ENCODE measurements around the gene CERS4.
"Not testable (repeated sequence)": the region's sequence is repeated elsewhere in the genome, so short reads cannot be mapped to it uniquely, and the experiment has no call there.

The CERS4 gene

DNA sequence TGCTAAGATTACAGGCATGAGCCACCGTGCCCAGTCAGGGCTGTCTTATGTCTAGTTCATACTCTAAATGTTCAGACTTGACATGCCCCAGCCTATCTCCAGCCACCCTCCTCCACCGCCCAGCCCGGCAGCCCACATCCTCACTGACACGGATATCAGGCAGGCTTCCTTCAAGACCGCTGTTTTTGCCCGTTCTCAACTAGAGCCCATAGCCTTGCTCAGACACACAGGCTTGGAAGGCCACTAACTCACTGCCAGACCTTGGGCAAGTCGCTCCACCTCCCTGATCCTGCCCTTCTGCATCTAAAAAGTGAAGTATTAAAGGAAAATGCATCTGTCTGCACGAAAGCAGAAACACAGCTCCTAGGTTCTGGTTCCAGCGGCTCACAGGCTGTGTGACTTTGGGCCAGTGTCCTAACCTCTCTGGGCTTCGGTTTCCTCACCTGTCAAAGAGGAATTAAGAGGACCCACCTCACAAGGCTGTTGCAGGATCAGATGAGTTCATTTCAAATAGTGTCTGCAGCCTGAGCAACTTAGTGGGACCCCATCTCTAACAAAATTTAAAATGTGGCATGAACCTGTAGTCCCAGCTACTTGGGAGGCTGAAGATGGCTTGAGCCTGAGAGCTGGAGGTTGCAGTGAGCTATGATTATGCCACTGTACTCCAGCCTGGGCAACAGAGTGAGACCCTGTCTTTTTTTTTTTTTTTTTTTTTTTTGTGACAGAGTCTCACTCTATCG is 14.5 kb upstream of the CERS4 start:
- no peak overlapping the region for H3K27ac ChIP-seq
- intact Hi-C loops (cut with DNase I; ENCODE audit: low total_unique reads) = no loop called here
- H3K27me3 ChIP-seq = peaks cover 0 to 23% of the 10 kb centered on the region in 2 donors
- no peak for TF ChIP-seq CTCF (IDR thresholded peaks at IDR 0.05)
- H3K4me1 ChIP-seq = peaks cover 0 to 4% (median 0%) of the 10 kb centered on the region in 4 donors
- no peaks in the 10 kb centered on the region for H3K36me3 ChIP-seq
- no peaks in the 10 kb centered on the region for H3K9me3 ChIP-seq
- DNase-seq = no peak
- no peak overlapping the region for H3K4me3 ChIP-seq

DNA sequence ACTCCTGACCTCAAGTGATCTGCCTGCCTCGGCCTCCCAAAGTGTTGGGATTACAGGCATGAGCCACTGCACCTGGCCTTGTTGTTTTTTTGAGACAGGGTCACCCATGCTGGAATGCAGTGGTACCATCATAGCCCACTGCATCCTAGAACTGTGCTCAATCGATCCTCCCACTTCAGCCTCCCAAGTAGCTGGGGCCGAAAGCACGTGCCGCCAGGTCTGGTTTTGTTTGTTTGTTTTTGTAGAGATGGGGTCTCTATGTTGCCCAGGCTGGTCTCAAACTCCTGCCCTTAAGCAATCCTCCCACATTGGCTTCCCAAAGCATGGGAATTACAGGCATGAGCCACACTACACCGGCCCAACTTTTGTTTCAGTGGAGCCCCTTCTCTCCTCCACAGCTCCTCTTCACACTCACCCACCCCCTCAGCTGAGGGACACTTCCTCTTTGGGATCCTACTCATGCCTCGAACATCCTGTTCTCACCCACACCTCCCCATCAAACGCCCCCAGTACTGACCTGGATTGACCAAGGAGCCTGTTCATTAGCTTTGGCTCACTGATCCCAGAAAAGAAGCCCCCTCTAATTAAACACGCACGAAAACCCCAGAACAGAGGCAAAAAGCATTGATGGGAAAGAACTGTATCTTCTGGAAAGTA is 12.8 kb upstream of the CERS4 start:
- intact Hi-C loops (cut with DNase I; ENCODE audit: low total_unique reads) = no loop called here
- H3K27ac ChIP-seq = no peak overlapping the region
- no peaks in the 10 kb centered on the region for H3K9me3 ChIP-seq
- no peak for DNase-seq
- H3K27me3 ChIP-seq = peaks cover 0 to 26% of the 10 kb centered on the region in 2 donors
- peaks cover 0 to 4% (median 0%) of the 10 kb centered on the region in 4 donors for H3K4me1 ChIP-seq
- no peak overlapping the region for H3K4me3 ChIP-seq
- TF ChIP-seq CTCF (IDR thresholded peaks at IDR 0.05) = no peak
- no peaks in the 10 kb centered on the region for H3K36me3 ChIP-seq

- H3K9me3 ChIP-seq; intact Hi-C loops (cut with DNase I; ENCODE audit: low total_unique reads); H3K36me3 ChIP-seq; H3K27ac ChIP-seq; H3K4me1 ChIP-seq; DNase-seq; H3K4me3 ChIP-seq: not testable (repeated sequence)
- H3K27me3 ChIP-seq = peaks cover 0 to 31% of the 10 kb centered on the region in 2 donors
Observed at GRCh38 chr19:8203288-8204120, 5.7 kb upstream of the CERS4 start.

DNA sequence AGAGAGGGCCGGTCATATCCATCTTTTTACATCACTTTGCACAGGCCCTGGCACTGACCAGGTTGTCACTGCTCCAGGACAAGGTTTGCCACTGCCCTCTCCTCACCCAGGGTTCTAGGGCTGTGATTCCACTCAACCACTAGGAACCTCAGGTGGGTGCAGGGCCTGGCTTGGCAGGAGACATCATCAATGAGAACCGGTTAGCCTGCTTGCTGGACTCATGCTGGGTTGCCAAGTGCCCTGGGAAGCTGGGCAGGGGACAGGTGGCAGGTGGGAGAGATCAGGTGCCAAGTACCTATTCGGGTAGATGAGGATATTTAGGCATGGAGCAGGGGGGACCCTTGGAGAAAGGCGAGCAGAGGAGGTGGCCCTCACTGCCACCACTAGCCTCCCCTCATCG is 4.2 kb upstream of the CERS4 start:
- H3K9me3 ChIP-seq = no peaks in the 10 kb centered on the region
- intact Hi-C loops (cut with DNase I; ENCODE audit: low total_unique reads) = no loop called here

DNA sequence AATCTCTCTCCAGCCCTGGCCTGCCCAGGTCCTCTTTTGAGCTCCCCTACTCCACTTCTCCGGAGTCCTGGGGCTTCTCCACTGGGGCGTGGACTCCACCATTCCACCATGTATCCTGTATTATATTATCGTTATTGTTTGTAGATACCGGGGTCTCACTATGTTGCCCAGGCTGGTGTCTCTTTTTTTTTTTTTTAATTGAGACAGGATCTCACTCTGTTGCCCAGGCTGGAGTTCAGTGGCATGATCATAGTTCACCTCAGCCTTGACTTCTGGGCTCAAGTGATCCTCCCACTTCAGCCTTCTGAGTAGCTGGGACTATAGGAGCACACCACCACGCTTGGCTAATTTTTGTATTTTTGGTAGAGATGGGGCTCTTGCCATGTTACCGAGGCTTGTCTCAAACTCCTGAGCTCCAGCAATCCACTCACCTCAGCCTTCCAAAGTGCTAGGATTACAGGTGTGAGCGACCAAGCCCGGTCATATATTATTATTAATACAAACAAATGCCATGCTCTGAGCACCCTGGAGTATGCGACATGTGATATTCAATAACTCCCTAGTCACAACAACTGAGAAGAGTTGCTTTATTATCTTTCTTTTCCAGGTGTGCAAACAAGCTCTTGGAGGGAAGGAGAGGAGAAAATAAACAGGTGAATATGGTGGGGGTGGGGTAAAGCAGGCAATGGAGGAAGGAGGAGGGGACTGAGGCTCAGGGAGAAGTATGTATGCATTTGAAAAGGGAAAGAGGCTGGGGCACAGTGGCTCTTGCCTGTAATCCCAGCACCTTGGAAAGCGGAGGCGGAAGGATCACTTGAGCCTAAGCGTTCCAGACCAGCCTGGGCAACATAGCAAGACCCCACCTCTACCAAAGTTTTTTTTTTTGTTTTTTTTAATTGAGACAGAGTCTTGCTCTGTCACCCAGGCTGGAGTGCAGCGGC is 2.8 kb upstream of the CERS4 start:
- intact Hi-C loops (cut with DNase I; ENCODE audit: low total_unique reads) = no loop called here
- DNase-seq = no peak

More for the DNA sequence above, 4.2 kb upstream of the CERS4 start:
- Histone ChIP-seq H3K4me3 (no peak overlapping the region), H3K36me3 (no peaks in the 10 kb centered on the region), H3K27ac (no peak overlapping the region), H3K27me3 (peaks cover 0 to 37% of the 10 kb centered on the region in 2 donors), H3K4me1 (peaks cover 0 to 20% (median 10%) of the 10 kb centered on the region in 4 donors)
- no peak for DNase-seq
- TF ChIP-seq CTCF (IDR thresholded peaks at IDR 0.05) = no peak

DNA sequence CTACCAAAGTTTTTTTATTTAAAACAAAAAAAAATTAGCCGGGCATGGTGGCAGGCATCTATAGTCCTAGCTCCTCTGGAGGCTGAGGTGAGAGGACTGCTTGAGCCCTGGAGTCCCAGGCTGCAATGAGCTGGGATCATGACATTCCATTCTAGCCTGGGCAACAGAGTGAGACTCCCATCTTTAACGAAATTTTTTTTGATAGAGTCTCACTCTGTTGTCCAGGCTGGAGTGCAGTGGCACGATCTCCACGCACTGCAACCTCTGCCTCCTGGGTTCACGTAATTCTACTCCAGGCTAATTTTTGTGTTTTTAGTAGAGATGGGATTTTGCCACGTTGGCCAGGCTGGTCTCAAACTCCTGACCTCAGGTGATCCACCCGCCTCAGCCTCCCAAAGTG is 1.8 kb upstream of the CERS4 start:
- H3K9me3 ChIP-seq; H3K36me3 ChIP-seq; H3K27ac ChIP-seq; H3K4me3 ChIP-seq; intact Hi-C loops (cut with DNase I; ENCODE audit: low total_unique reads); DNase-seq: not testable (repeated sequence)
- Histone ChIP-seq H3K4me1 (peaks cover 0 to 27% (median 14%) of the 10 kb centered on the region in 4 donors), H3K27me3 (peaks cover 0 to 37% of the 10 kb centered on the region in 2 donors)

More for the DNA sequence above, 2.8 kb upstream of the CERS4 start:
- H3K9me3 ChIP-seq = no peaks in the 10 kb centered on the region
- H3K4me1 ChIP-seq = peaks cover 0 to 27% (median 14%) of the 10 kb centered on the region in 4 donors
- TF ChIP-seq CTCF (IDR thresholded peaks at IDR 0.05) = no peak
- no peak overlapping the region for H3K4me3 ChIP-seq
- peaks cover 0 to 37% of the 10 kb centered on the region in 2 donors for H3K27me3 ChIP-seq
- H3K27ac ChIP-seq = no peak overlapping the region
- H3K36me3 ChIP-seq = no peaks in the 10 kb centered on the region

Measured in tibial artery (tissue), 4 donors.